K562 (cell line): ENCODE measurements around the gene PAQR7. TPM values are rescaled to one million over a fixed set of nuclear protein-coding genes. Genes with fewer than 3 reads are reported as not detected.

Experiments
- BHLHE40 ChIP-seq: IDR thresholded peaks from 2 replicates; pipeline ENCODE4 v1.6.1; 2011; ENCODE audit warnings: low read length, improper control_type of control experiment
- CEBPB ChIP-seq: fragments of 450-650 bp; IDR thresholded peaks from 2 replicates; pipeline ENCODE4 v1.6.1; 2016; ENCODE audit warnings: missing genetic modification characterization, missing compliant biosample characterization
- ESRRA ChIP-seq: fragments of 450-650 bp; IDR thresholded peaks from 2 replicates; pipeline ENCODE4 v1.6.1; 2014; ENCODE audit warnings: low read depth, mild to moderate bottlenecking, moderate library complexity, borderline replicate concordance
- ETV1 ChIP-seq: fragments of 450-650 bp; conservative IDR thresholded peaks from 2 replicates; pipeline ENCODE4 v1.6.1; 2016; ENCODE audit warnings: missing genetic modification characterization, control low read depth, low read depth, missing compliant biosample characterization
- KLF16 ChIP-seq: IDR thresholded peaks from 2 replicates; pipeline ENCODE4 v1.6.1; 2016; ENCODE audit warnings: antibody characterized with exemption
- MIER1 ChIP-seq: fragments of 450-650 bp; IDR thresholded peaks from 2 replicates; pipeline ENCODE4 v1.6.1; 2016; ENCODE audit warnings: antibody characterized with exemption, mild to moderate bottlenecking, low read depth
- RBM15 ChIP-seq: fragments of 200-400 bp; formaldehyde crosslinking; IDR thresholded peaks from 2 replicates; pipeline ENCODE4 v1.6.1; 2018; ENCODE audit warnings: mild to moderate bottlenecking, low read length, moderate library complexity; ENCODE audit not compliant: insufficient read depth
- RCOR1 ChIP-seq, 2 experiments: IDR thresholded peaks; 2 replicates each; pipeline ENCODE4 v1.6.1; 2012; ENCODE audit warnings: low read depth in 2 of 2, low read length in 2 of 2, borderline replicate concordance in 1 of 2, improper control_type of control experiment in 1 of 2
- polyA plus RNA-seq, 8 experiments: library from polyadenylated mRNA; depleted of rRNA in 4 of 8; stranded (reverse) in 5 of 8; unstranded in 3 of 8; fragments of >200 nt; fragmentation: Nextera tagmentation in 2 of 8; fragmentation: Illumina TruSeq in 1 of 8; extraction: Ambion mirVana in 2 of 8; extraction: Trizol in 1 of 8; gene quantifications; 2 replicates each; pipeline versions ENCODE4 v1.2.1 to v1.2.3, GENCODE V29; 2011 to 2014; ENCODE audit warnings: inconsistent platforms in 1 of 8, missing spikeins in 1 of 8
- total RNA-seq, 7 experiments: library from RNA; depleted of rRNA in 6 of 7; stranded (reverse); fragments of >200 nt in 6 of 7; fragmentation: Illumina TruSeq in 2 of 7; extraction: Trizol in 2 of 7; gene quantifications; 2 replicates each; pipeline versions ENCODE4 v1.2.1 to v1.2.3, GENCODE V29; 2011 to 2021; ENCODE audit warnings: low replicate concordance in 1 of 7
- TF ChIP-seq, protein P1 (sequence below): fragments of 250-450 bp; sonication (Bioruptor Pico); IDR thresholded peaks from 2 replicates; pipeline ENCODE4 v1.8.0; 2021; ENCODE audit warnings: moderate library complexity, mild to moderate bottlenecking, inconsistent platforms
- TF ChIP-seq, protein P2 (sequence below): fragments of 450-650 bp; IDR thresholded peaks from 2 replicates; pipeline ENCODE4 v1.6.1; 2018; ENCODE audit warnings: mild to moderate bottlenecking, low read depth; ENCODE audit not compliant: partially characterized antibody
- TF ChIP-seq, protein P3 (sequence below): sonication (generic); IDR thresholded peaks from 2 replicates; pipeline ENCODE4 v1.6.1; 2016
- TF ChIP-seq, protein P4 (sequence below): fragments of 450-650 bp; IDR thresholded peaks from 2 replicates; pipeline ENCODE4 v1.7.0; 2016; ENCODE audit warnings: borderline replicate concordance
- TF ChIP-seq, protein P5 (sequence below): fragments of 450-650 bp; formaldehyde crosslinking; IDR thresholded peaks from 2 replicates; pipeline ENCODE4 v1.4.0; 2020; ENCODE audit warnings: mild to moderate bottlenecking, moderate library complexity

PAQR7 gene
- total and polyA plus RNA-seq, 9 of the 15 experiments (the other 6 are each of a cell fraction or from before 2014, with no cell fraction given), result 1.1 to 5.2 (median 2.6) TPM

DNA sequence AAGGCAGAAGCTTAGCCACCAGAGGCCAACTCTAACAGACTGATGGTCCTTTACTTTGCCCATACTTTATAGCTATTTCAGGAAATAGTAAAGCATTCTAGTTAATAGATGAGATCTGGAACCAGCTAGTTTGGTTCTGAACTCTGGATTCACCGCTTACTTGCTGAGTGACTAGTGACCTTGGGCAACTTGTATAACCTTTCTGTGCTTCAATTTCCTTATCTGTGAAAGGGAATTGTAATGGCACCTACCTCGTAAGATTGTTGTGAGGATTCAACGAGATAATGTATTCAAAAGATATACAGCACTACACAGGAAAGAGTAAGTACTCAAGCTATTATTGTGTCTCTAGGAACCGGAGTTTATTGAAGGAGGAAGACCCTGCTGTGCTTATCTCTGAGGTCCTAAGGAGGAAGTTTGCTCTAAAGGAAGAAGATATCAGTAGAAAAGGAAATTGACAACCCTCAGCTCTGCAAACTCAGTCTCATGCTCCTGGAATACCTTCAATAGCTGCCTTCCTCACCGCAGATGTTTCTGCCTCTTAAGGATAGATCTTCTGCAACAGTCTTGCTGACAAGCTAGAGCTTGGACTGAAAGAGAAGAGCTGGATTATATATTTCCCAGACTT, 43.8 kb downstream of the PAQR7 start (continued):
- no peak for TF ChIP-seq MIER1
- TF ChIP-seq RBM15, result no peak
- TF ChIP-seq ESRRA, result 0 out of 2 replicates have a peak, but pooled peaks have one; percentile 64
- peak in 1 of 2 experiments; percentile 7; a peak in 1 of 4 replicates for TF ChIP-seq RCOR1 (IDR thresholded peaks at IDR 0.05; ENCODE audit: borderline replicate concordance in 1 of 2, low read depth in 2 of 2, low read length in 2 of 2)
- TF ChIP-seq KLF16, result no peak
- TF ChIP-seq, protein P1, sequence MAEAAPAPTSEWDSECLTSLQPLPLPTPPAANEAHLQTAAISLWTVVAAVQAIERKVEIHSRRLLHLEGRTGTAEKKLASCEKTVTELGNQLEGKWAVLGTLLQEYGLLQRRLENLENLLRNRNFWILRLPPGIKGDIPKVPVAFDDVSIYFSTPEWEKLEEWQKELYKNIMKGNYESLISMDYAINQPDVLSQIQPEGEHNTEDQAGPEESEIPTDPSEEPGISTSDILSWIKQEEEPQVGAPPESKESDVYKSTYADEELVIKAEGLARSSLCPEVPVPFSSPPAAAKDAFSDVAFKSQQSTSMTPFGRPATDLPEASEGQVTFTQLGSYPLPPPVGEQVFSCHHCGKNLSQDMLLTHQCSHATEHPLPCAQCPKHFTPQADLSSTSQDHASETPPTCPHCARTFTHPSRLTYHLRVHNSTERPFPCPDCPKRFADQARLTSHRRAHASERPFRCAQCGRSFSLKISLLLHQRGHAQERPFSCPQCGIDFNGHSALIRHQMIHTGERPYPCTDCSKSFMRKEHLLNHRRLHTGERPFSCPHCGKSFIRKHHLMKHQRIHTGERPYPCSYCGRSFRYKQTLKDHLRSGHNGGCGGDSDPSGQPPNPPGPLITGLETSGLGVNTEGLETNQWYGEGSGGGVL (CRISPR knock-in tag), result no peak
- TF ChIP-seq, protein P2, sequence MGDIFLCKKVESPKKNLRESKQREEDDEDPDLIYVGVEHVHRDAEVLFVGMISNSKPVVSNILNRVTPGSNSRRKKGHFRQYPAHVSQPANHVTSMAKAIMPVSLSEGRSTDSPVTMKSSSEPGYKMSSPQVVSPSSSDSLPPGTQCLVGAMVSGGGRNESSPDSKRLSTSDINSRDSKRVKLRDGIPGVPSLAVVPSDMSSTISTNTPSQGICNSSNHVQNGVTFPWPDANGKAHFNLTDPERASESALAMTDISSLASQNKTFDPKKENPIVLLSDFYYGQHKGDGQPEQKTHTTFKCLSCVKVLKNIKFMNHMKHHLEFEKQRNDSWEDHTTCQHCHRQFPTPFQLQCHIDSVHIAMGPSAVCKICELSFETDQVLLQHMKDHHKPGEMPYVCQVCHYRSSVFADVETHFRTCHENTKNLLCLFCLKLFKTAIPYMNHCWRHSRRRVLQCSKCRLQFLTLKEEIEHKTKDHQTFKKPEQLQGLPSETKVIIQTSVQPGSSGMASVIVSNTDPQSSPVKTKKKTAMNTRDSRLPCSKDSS, result no peak
- TF ChIP-seq, protein P3, sequence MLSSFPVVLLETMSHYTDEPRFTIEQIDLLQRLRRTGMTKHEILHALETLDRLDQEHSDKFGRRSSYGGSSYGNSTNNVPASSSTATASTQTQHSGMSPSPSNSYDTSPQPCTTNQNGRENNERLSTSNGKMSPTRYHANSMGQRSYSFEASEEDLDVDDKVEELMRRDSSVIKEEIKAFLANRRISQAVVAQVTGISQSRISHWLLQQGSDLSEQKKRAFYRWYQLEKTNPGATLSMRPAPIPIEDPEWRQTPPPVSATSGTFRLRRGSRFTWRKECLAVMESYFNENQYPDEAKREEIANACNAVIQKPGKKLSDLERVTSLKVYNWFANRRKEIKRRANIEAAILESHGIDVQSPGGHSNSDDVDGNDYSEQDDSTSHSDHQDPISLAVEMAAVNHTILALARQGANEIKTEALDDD, result peak; percentile 82
- TF ChIP-seq BHLHE40, result no peak
- TF ChIP-seq, protein P4, sequence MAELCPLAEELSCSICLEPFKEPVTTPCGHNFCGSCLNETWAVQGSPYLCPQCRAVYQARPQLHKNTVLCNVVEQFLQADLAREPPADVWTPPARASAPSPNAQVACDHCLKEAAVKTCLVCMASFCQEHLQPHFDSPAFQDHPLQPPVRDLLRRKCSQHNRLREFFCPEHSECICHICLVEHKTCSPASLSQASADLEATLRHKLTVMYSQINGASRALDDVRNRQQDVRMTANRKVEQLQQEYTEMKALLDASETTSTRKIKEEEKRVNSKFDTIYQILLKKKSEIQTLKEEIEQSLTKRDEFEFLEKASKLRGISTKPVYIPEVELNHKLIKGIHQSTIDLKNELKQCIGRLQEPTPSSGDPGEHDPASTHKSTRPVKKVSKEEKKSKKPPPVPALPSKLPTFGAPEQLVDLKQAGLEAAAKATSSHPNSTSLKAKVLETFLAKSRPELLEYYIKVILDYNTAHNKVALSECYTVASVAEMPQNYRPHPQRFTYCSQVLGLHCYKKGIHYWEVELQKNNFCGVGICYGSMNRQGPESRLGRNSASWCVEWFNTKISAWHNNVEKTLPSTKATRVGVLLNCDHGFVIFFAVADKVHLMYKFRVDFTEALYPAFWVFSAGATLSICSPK, result no peak
- TF ChIP-seq, protein P5, sequence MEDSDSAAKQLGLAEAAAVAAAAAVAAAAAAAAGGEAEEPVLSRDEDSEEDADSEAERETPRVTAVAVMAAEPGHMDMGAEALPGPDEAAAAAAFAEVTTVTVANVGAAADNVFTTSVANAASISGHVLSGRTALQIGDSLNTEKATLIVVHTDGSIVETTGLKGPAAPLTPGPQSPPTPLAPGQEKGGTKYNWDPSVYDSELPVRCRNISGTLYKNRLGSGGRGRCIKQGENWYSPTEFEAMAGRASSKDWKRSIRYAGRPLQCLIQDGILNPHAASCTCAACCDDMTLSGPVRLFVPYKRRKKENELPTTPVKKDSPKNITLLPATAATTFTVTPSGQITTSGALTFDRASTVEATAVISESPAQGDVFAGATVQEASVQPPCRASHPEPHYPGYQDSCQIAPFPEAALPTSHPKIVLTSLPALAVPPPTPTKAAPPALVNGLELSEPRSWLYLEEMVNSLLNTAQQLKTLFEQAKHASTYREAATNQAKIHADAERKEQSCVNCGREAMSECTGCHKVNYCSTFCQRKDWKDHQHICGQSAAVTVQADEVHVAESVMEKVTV (CRISPR knock-in tag), result no peak
- no peak for TF ChIP-seq CEBPB (tag)
- TF ChIP-seq ETV1 (tag), result no peak
